ENCODE measurements around the gene MED8.
"Not testable (repeated sequence)": the region's sequence is repeated elsewhere in the genome, so short reads cannot be mapped to it uniquely, and the experiment has no call there.

Gene MED8

GRCh38 chr1:43382027-43382779 is 7.4 kb downstream of the MED8 start:
- no peak for DNase-seq

DNA sequence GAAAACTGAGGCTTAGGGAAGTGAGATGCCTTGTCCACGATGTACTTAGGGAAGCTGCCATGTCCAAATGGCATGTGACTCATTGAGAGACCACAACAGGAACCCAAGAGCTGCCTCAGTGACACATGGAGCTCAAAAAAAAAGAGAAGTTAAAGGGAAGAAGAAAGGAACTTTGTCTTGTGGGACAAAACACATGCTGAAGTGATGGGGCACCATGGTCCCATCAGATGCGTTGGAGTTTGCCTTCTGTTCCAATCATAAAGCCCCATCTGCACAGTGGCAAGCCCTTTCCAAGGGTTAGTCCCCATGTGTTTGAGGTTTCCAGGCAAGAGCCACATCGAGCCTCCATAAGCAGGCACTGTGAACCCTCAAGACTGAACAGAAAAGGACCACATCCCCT is 8.0 kb downstream of the MED8 start:
- DNase-seq: no peak

DNA sequence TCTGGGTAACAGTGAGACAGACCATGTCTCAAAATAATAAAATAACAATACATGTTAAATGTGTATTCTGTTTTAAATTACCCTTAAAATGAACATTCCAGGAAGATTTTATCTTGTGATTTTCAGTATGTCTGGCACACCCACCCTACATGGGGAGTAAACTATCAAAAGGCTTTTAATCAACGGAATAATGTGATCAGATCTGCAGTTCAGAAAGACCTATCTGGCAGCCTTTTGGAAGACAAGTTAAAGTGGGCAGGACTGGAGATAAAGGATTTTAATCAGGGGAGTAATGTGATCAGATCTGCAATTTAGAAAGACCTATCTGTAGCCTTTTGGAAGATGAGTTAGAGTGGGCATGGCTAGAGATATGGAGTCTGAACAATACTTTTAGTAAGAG is 10.1 kb downstream of the MED8 start:
- no peak for DNase-seq

GRCh38 chr1:43377831-43378230 is 11.8 kb downstream of the MED8 start:
- DNase-seq: no peak

DNA sequence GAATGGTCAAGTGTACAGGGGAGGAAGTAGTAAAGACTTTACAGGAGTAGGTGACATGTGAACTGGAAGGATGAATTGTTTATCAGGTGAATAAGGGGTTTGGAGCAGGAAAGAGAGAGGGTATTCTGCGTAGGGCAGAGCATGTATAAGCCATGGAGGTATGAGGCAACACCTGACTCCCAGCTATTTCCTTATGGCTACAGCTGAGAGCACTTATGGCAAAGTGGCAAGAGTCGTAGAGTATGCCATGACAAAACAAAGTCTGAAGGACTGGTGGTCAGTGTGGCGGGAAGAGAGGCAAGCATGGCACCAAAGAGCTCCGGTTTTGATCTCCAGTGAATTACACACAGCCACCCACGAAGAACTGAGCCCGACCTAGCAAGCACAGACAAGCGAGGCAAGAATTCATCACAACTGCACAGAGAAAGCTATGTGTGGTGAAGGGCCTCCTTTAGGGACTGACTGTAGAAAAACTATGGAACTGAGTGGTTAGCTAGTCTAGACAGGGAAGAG is 12.8 kb downstream of the MED8 start:
- no peak for DNase-seq

DNA sequence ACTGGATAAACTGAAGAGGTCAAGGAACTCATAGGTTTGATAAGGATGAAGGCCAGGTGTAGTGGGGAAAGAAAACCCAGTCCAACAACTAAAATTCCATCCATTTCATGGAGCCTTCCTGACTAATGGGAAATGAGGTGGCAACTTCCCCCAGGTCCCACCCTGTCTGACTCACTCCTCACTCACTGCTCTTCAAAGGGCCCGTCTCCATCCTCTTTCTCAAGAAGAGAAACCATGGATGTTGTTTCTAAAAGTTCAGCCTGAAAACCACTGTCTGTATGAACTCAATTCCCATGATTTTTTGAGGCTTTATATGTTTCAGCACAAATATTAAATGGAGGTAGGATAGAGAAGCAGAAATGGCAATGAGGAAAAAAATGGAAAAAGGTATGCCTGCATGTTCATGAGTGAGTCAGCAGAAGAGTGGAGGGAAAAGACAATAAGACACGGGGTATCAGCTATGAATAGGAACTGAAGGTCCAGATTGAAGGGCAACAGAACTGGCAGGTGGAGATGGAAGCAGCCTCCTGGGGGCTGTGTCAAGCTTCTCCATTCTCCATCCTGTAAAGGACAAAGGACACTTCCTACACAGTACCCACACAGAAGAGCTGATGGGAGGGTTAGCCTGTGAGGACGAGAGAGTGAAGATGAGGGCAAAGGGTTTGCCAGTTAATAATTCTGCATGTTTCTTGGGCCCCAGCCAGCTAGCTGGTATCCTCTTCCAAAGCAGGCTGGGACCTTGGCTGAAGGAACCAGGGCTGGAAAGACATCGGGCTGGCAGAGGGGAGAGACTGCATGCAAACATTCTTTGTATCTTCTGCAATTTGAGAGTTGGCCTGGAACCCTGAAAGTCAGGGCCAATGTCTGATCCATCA is 16.3 kb downstream of the MED8 start:
- no peak for DNase-seq

DNA sequence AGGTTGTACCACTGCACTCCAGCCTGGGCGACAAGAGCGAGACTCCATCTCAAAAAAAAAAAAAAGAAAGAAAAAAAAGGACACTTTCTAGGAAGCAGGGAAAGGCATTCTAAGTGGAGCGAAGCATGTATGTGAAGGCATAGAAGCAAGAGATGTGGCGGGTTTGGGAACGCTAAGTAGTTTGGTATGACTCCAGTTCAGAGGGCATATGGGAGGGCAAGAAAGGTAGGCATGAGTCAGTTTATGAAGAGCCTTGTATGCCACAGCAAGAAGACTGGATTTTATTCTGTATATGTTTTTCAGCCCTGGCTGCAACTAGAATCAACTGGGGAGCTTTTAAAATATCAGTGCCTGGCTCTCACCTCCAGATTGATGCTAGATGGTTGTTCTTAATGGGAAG is 17.4 kb downstream of the MED8 start:
- DNase-seq: no peak

DNA sequence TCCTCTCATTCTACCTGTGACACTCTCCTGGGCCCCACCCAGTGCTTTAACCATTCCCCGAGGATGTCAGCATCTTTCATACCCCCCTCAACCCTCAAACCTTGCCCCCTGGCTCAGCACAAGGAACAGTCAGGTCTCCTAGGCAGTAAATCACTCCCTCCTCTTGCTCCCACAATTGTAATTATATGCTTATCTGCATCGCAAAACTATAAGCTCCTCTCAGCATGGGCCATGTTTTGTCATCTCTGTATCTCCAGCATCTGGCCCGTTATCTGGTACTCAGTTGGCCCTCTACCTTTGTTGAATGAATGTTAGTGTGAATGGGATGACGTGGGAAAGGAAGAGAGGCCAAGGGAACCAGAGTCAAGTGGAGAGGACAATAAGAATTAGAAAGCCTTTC is 19.0 kb downstream of the MED8 start:
- DNase-seq: no peak

DNA sequence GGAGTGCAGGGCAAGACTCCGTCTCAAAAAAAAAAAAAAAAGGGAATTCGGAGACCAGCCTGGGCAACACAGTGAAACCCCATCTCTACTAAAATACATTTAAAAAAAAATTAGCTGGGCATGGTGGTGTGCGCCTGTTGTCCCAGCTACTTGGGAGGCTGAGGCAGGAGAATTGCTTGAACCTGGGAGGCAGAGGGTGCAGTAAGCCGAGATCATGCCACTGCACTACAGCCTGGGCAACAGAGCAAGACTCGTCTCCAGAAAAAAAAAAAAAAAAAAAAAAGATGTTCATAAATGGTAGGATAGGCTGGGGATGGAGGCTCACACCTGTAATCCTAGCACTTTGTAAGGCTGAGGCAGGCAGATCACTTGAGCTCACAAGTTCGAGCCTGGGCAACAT is 19.8 kb downstream of the MED8 start:
- not testable (repeated sequence) for DNase-seq

DNA sequence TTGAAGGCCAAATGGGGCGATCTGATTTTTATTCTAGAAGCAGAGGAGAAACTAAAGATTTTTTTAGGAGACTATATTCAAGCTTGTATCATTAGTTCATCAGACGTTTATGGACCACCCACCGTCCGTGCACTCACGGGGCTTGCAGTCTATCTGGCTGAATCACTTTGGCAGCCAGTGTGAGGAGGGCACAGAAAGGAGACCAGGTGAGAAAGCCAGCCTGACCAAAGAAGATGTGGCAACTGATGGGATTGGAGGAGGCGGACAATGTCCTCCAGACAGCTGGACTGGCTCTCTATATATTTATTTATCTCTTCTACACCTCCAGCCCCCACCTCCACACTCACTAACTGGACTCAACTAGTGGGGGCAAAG is 21.0 kb downstream of the MED8 start:
- DNase-seq: no peak

DNA sequence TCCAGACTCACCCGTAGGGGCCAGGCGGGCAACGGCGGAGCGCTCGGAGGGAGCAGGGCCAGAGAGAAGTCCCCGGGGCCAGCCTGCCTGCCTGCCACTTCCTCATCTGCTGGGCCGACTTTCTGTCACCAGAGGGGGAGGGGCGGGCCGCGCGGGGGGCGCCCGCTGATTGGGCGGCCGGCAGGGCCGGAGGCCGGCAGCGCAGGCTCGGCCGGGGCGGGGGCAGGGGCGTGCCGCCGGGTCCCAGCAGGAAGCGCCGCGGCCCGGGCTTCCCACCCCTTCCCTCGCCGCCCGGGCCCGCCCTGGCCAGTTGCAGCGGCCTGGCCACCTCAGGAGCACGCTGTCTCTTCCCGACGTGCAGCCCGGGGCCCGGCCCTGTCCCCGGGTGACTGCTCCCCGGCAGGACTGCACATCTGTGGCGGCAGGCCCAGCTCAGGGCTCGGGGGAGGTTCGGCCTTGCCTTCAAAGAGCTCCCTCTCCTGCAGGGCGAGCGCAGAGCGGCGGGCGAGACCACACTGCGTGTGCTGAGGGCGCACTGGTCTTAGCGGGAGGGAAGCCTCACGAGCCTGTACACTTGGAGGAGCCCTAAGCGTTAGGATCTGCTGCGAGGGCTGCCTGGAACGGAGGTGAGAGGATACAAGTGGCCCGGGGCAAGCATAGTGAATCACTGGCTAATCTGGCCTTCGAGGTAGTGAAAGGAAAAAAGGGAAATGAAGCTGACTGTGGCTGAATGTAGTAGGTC is 21.5 kb downstream of the MED8 start, which contains the start of gene ELOVL1:
TSS of gene ELOVL1 (minus strand) at position 108 of the 742 bp plus-strand sequence. CDS start 2,402 bp downstream, outside the sequence.
- DNase-seq: peak; percentile 91 to 94

DNA sequence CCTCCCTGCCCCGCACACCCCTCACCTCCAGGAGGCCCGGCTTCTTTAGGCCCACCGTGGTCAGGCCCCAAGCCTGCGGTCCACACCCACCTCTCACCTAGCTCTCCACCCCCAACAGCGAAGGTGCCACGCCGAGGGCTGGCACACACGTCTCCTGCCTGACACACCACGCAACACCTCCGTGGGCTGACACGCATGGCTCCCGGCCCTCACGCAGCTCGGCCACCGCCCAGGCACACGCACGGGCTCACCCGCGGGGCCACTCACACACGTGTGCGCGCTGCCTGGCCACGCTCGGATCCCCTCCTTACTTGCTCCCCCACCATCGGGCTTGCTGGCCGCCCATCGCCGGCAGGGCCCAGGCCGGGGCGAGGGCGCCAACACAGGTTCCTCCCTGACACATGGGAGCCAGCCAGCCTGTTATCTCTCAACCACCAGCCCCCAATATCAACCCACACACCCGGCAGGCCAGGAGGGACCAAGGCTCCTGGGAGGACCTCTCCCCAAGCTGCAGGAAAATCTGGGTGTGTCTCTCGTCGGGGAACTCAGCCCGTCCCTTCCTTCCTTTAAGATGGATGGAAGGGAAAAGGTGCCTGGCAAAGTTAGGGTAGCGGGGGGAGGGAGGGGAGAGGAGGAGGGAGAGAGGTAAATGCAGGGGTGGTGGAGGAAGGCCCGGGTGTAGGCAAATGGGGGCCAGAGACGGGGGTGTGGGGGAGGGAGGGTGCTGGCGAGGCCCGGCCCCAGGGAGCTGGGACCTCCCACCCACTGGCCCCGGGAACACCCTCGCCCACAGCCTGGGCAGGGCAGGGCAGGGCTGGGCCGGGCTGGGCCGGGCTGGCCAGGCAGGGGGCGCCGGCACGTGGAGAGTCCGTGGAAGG is 22.3 kb downstream of the MED8 start:
- DNase-seq: peak; percentile 45 to 47

DNA sequence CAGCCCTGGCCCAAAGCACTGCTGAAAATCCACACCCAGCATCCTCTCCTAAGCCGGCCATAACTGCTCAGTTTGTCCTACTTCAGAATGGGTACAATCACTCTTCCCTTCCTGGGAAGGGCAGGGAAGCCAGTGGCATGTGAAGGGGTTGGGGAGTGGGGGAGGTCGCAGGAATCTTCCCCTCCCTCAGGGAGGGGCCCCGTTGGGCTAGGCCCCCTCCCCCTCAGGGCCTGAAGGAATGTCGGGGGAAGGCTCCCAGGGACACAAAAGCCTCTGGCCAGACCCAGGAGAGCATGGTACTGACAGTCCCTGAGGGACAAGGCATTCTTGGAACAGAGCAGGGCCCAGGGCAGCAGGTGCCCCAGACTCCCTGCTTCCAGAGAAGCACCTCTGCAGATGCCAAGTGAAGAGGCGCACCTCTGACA is 23.0 kb downstream of the MED8 start:
- DNase-seq: no peak

DNA sequence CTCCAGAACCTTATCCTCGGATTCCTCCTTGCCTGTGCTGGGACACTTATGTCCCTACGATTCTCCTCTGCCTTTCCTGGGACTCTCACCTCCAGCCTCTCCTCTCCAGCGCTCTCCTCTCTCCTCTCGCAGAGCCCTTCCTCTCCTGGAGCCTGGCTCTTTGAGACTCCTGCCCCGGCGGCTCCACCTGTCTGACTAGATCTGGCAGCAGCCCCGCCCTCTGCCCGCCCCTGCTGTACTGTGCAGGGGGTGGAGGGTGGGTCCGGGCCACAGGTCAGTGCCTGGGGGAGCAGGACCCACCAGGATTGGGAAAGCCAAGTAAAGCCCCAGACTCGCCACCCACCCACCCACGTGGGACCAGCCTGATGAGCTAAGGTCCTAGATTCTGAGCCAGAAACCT is 23.4 kb downstream of the MED8 start:
- no peak for DNase-seq

DNA sequence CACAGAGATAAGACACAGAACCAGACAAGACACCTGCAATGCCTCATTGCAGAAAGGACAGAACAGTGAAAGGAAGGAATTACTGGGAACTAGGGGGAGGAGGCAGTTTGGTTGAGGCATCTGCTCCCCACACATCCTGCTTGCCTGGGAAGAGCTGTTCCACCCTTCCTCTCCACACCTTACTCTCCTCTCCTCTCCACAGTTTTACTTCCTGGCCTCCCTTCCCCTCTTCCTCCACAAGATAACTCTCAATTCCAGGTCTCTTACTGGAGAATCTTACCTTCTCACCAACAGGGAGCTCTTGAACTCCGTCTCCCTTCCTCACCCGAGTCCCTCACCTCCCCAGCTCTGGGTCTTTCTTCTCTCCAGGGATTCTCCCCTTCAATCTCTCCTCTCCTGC is 23.9 kb downstream of the MED8 start:
- no peak for DNase-seq

- DNase-seq: no peak
These were observed 25.6 kb downstream of the MED8 start for GRCh38 chr1:43363935-43364525.

DNA sequence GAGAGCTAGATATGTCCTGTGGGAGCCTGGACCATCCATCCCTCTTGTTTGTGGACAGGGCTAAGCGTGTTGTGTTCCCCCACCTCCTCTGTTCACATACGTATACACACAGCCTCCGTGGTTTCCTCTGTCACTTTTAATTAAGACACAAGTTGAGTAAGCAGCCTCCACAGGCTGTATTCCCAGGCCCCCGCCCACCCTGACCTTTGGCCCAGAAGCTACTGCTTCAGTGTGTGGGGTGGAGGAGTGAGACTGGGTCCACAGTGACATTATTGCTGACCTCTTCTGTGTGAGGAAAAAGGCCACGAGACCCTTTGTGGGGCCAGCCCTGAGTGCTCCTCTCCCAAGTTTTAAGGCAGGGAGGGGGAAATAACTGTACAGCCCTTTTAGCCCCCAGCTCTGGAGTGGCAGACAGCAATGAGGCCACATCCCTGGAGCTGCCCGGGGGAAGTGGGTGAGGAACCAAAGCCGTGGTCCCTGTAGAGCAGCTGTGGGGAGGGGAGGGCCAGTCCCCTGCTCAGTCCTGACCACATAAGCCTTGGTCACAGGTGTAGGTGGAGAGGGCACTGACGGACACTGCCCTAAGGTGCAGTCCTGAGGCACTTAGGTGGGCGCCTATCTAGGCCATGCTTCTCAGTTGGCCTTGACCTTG is 26.2 kb downstream of the MED8 start:
- no peak for DNase-seq

DNA sequence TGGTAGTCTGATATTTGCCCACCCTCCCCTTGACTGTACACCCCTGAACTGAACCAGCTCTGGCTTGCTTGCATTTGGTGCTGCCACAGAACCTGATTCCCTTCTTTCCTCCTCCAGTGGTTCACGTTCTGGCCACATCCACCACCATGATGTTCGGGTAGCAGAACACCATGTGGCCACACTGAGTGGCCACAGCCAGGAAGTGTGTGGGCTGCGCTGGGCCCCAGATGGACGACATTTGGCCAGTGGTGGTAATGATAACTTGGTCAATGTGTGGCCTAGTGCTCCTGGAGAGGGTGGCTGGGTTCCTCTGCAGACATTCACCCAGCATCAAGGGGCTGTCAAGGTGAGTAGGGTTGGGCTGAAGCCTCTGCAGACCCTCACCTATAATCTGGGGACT is 29.0 kb downstream of the MED8 start:
- DNase-seq: no peak

DNA sequence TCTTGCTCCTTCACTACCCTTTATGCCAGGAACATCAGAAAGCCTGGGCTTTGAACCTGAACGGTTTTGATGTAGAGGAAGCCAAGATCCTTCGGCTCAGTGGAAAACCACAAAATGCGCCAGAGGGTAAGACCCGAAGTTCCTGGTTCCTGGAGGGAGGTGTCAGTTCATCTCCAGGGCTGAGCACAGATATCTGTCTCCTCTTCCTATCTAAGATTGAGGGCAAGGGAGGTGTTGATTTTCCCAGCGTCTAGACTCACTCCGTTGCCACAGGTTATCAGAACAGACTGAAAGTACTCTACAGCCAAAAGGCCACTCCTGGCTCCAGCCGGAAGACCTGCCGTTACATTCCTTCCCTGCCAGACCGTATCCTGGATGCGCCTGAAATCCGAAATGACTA is 29.9 kb downstream of the MED8 start:
- no peak for DNase-seq

DNA sequence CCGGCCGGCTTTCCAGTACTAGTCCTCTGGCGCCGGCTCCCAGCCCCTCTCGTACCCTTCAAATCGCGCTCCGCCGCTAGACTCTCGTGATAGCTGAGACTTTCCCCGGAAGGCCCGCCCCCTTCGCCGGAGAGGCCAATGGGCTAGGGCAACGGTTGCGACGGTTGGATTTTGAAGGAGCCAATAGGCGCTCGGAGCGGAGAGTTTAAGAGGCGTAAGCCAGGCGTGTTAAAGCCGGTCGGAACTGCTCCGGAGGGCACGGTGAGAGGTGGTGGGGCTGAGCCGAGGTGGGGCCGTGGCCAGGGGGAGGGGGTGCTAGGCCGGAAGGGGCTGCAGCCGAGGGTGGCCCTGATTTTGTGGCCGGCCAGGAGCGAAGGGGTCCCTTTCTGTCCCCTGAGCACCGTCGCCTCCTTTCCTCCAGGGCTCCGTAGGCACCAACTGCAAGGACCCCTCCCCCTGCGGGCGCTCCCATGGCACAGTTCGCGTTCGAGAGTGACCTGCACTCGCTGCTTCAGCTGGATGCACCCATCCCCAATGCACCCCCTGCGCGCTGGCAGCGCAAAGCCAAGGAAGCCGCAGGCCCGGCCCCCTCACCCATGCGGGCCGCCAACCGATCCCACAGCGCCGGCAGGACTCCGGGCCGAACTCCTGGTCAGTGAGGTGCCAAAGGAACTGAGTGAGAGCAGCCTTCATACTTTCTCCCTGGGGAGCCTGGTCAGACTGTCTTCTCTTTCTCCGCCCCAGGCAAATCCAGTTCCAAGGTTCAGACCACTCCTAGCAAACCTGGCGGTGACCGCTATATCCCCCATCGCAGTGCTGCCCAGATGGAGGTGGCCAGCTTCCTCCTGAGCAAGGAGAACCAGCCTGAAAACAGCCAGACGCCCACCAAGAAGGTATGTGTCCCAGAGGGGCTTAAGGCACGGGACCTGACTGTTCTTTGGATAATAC is 30.6 kb downstream of the MED8 start, which contains the start of gene CDC20:
TSS of gene CDC20 (plus strand) at position 236 of the 948 bp plus-strand sequence. CDS start at position 471, 235 bp downstream.
- peak; percentile 99 for DNase-seq
